Stimulated activated CD8-positive, alpha-beta memory T cell treated with anti-CD3 and anti-CD28 coated beads, Interleukin-4, amount 100 ng/mL, for 48 hours (primary cell): ENCODE results near the gene UTP25.

Experiments
- DNase-seq: peaks from one replicate; pipeline ENCODE4 v3.0.0-alpha.2; 2020

UTP25 gene

DNA sequence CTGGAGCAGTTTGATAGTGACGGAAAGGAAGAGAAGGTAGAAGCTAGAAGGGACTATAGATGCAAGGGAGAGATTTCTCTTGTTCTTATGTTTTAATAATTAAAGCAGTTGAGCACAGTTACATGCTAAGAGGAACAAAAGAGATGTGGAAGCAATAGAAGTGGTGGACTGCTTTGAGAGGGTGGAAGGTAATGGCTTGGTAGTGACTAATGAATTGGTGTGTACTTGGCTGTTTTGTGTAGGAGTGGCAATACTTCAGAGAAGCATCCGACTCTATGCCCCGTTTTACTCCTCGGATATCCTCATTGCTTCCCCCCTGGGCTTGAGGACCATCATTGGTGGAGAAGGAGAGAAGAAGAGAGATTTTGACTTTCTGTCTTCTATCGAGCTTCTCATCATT is 12.8 kb downstream of the UTP25 start:
- no peak for DNase-seq

DNA sequence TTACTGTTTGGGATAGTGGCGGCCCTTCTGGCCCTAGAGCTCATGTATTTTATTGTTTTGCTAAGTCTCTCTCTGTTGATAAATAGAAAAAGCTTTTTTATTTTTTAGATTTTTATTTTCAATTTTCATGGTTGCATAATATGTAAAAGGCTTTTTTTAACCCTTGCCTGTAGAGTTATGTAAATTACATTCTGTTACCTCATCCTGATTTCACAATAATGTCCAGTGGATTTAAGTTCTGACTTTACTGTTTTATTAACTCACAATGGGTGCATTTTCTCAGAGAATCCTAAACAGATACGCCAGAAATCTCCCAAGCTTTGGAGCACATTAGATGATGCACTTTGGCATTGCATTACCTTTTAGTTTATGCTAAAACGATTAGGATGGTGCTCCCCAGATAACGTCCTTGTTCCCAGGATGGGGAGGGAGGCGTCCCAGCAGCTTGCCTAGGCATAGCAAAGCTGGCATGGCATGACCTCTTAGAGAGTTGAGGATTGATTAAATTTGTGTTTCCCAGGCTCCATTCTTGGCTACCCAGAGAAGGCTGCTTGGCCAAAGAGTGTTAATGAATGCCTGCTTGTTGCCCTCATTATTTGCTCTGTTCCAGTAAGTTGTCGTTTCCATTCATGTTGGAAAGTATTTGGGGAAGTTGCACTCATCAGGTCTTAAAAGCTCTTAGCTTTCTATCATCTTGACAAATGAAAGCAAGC is 17.1 kb downstream of the UTP25 start:
- no peak for DNase-seq

DNA sequence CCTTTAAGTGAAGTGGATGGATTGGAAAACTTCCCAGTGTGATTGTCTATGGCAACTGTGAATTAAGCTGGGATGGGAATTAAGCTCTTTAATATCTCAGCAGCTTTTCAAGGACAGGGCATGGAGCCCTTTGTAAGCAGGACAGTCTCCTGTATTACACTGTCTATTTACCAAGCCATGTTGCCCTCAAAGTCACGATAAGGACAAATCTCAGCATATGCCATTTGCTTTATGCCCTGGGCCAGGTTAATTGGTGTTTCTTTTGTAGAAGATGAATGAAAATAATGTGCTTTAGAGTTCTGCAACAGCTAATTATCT is 17.6 kb downstream of the UTP25 start:
- DNase-seq: no peak

DNA sequence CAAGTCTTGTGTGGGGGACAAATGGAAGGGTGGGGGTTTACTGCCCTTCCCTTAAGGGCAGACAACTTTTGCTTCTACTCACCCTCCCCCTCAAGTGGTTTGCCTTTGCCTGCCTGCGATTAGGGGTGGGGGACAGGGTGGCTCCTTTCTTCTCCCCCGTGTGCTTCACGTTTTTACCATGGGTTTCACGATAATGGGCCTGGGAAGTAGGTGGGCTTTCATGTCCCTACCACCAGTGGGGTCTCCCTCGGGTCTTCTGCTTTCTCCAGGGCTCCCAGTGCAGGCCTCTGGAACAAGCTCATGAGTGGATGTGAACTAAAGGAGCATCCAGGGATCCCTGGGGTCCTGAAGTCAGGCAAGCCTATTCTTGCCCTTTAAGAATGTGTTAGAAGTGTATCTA is 21.6 kb downstream of the UTP25 start:
- DNase-seq: no peak

DNA sequence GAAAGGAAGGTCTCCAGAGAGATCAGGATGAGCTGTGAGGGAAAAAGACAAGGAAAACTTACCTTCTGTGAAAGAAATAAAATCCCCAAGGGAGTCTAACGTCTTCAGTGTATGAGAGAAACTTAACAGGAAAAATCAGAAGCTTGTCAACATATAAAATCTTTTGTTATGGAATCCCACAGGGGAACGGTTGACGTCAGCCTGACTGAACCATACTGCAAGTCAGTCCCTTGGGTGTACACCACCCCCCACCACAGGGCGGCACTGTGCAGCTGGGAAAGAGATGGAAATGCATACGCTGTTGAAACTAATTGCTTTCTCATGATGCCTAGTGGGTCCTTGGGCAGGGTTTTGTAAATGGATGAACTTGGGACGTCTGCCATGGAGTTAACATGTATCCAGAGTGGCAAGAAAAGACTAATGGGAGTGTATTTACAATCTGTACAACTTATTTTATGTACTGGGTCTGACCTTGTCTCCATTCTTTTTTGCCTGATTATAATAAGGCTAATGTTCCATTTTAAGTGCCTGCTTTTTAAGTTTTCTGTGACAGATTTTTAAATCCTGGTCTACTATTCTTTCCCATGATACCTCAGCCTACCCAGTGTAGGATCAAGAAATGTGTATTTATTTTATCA is 22.7 kb downstream of the UTP25 start:
- peak; percentile 65 for DNase-seq

DNA sequence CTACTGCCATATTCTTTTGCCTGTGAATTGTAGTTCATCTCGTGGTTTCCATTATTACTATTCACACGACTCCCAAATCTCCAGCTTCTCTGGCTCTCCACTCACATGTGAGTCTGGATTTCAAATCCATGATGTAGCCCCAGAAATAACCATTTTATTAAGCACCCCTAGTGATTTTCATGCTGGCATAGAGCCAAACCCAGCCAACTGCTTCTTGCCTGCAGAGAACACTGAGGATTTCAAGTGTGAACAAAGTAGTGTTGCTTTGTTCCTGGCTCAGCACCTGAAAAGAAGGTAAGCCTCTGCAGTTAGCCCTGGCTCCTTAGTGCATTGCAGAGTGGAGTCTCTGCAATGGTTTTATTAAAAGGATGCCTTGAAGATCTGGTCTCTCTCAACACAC is 25.9 kb downstream of the UTP25 start:
- no peak for DNase-seq

DNA sequence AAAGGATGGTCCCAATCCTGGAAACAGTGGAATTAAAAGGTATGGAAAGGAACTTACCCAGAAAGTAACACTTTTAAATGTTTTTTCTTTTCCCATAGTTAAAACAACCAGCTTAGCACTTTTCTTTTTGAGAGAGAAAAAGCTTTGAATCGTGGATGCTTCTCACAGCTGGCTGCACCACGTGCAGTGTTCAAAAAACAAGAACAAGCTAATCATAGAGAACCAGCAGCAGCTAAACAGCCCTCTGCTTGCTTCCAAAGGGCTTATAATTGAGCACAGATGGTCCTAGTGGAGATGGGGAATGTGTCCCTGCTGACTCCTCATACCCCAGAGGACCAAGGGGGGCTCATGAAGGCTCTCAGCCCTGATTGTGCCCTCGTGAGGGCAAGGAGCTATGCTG is 26.4 kb downstream of the UTP25 start:
- no peak for DNase-seq

DNA sequence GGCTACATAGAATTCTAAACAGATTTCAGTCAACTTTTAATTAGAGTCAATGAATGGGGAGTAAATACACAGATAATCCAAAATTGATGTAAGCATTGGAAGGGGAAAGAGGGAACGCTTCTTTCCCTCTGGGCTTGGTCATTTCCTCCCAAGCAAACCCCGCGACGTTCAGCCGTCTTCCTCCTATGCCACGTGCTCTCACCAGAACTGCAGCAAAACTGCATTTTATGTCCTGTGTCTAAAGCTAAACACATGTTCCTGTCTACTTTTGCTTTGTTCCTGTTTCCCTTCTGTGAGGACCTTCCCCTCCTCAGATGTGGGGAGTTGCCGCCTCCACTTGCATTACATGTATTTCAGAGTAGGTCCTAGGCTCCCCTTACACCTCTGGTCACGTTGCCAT is 27.2 kb downstream of the UTP25 start:
- DNase-seq: no peak

DNA sequence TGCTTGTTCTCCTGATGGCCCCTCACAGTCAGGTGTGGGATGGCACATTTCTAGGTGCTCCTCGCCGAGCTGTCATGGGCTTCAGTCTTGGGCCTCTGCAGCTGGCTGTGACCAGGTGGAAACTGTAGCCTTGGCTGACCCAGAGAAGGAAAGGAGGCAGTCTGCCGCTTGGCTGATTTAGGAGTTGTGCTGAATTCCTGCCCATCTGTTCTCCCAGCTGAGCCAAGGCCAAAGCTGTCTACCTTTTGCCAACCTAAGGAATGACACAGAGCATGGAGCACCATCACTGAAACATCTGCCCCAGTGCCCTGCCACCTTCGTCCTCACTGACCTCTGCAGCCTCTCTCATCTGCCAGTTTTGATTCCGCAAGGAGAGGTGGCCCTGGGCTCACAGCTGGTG is 27.9 kb downstream of the UTP25 start:
- no peak for DNase-seq

DNA sequence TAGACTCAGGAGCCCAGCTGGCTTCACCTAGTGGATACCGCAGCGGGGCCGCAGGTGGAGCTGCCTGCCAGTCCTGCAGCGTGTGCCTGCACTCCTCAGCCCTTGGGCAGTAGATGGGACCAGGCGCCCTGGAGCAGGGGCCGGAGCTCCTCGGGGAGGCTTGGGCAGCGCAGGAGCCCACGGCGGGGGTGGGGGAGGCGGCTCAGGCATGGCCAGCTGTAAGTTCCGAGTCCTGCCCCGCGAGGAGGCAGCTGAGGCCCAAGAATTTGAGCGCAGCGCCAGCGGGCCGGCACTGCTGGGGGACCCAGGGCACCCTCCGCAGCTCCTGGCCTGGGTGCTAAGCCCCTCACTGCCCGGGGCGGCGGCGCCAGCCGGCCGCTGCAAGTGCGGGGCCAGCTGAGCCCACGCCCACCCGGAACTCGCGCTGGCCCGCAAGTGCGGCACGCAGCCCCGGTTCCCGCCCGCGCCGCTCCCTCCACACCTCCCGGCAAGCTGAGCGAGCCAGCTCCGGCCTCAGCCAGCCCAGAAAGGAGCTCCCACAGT is 30.9 kb downstream of the UTP25 start:
- DNase-seq: no peak

DNA sequence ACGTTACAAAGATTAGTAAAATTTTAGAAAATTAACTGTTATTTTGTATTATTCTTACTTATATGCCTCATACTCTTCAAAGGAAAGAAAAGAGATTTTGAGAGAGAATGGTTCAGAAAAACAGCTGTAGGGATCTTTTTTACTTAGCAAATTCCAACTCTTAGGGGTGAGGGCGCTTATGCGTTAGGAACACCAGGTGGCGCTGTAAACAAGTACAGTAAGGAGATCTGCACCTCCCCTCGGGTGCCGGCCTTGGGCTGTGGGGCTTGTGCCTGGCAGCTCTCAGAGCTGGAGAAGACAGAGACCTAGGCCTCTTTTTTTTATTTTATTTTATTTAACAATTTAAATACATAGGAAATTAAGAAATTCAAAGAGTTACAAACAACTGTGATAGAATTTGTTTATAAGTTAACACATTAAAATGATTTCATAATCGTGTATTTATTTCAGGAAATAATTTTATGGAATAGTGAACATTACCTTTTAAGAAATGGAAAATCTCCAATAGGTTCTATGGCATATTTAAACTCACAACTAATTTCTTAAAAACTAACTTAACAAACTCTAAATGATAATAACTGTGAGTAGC is 32.6 kb downstream of the UTP25 start:
- peak; percentile 82 for DNase-seq

DNA sequence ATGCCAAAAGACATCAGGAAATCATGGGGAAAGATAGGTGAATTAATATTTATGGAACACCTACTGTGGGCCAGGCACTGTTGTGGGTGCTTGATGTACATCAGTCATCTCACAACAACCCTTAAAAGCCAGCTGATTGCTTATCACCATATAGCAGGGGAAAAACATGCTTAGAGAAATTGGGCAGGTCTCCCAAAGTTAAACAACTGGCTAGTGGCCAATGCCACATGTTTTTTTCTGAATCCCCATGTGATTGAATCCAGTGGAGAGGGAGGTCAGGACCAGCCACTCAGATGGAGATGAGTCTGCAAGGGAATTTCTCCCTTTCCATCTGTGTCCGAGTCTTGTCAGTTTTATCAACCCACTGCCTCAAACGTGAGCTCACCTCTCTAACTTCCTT is 33.5 kb downstream of the UTP25 start:
- no peak for DNase-seq

DNA sequence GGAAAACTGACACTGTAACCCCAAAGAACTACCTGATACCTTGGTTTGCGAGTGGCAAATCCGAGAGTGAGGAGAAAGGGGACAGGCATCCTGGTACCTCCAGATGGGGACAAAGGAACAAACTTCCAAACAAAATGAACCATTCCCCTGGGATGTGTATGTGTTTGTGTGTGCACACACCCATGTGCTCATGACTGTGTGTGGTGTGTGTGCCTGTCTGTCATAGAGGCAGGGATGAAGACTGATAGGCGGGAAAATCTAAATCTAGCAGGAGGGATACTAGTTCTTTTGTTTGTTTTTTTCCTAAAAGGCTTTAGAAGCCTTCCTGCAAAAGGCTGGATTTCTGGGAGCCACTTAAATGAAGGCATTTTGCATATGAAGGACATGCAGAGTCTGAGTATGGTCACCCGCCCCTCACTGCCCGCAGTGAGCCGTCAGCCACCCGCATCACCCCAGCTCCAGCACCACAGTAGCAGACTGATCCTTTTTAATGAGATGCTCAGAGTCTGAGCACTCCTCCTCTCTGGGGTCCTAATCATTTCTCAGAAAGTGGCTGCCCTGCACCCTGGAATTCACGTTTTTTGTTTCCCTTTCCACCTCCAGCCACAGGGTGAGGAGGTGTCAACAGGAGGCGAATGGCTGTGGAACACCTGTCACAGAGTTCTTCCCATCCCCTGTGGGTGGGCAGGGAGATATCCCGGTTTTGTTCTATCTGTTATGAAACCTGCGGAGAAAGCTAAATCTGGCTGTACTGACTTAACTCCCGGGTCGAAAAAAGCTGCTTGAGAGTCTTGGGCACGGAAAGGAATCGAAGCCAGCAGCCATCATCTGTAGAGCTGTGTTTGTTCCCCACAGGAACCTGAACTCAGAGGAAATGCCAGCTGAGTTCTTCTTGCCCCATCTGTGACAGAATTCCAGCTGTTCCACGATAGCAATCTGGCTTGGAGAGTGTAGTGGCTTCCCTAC is 34.9 kb downstream of the UTP25 start:
- no peak for DNase-seq

DNA sequence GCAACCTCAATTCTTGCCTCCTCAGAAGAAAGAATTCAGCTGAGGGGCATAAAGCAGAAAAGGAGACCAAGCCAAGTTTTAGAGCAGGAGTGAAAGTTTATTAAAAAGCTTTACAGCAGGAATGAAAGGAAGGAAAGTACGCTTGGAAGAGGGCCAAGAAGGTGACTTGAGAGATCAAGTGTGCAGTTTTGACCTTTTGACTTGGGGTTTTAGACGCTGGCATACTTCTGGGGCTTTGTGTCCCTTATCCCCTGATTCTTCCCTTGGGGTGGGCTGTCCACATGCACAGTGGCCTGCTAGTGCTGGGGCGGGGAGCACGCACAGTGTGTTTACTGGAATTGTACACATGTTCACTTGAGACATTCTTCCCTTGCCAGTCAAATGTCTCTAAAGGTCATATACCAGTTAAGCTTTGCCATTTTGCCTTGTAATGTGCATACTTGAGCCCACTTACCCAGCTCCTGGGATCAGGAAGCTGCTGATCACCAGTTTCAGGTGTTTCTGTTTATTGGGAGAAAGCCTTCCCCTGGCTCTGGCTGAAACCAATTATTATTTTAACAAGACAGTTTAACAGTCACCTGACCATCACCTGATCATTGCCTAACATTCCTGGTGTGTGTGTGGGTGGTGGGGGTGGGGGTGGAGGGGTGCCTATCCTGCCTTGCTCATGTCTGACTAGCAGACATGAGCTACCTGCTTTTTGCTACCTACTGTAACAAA is 36.2 kb downstream of the UTP25 start:
- DNase-seq: no peak

DNA sequence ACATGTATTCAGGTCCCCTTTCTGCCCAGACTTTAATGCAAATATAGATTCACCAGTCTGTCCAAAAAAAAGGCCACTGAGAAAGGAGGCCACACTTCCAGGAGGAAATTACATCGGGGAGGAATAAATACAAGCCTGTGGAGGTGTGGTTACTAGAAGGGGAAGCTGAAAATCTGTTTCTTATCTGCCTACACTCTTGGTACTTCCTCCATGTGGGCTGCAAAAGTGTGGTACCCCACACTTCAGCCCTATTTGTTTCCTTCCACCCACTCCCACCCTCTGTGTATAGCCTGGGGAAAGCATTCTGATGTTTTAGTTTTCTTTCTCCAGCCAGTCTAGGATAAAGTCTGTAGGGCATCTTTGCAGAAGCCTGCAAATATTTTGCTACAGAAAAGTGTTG is 38.4 kb downstream of the UTP25 start:
- DNase-seq: no peak

DNA sequence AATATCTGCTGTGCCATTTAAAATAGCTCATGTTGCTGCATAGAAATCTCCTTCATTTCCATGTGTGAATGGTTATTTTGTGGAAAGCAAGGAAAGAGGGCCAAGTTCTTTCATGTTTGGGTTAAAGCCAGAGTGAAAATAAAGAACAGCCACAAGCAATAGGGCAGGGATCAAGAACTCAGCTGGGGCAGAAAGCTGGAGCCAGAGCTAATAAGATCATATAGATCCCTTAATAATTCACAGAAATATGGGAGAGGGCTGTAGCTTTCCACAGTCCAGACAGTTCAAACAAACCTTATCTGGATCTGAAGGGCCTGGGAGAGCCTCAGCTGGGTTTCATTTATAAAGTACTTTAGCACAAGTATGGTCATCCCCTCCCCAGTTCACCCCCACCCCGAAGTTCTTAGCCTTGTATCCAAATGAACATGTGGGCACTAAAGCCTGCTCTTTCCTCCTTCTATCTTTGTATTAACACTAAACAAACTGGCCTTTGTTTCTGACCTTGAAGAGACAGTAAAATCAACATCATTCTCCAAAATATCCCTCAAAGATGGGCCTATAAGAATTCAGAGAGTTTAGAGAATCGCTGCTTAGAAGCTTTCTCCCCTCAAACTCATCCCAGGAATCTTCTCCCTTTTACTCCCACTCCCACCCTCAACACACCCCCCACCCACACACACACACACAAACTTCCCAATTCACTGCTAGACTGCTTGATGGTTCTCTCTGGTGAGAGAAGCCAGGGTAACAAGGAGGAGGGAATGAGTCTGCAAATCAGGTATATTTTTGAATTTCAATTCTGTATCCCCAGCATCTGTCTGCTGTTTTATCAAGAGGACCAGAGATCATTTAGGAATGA is 41.7 kb downstream of the UTP25 start:
- DNase-seq: no peak

DNA sequence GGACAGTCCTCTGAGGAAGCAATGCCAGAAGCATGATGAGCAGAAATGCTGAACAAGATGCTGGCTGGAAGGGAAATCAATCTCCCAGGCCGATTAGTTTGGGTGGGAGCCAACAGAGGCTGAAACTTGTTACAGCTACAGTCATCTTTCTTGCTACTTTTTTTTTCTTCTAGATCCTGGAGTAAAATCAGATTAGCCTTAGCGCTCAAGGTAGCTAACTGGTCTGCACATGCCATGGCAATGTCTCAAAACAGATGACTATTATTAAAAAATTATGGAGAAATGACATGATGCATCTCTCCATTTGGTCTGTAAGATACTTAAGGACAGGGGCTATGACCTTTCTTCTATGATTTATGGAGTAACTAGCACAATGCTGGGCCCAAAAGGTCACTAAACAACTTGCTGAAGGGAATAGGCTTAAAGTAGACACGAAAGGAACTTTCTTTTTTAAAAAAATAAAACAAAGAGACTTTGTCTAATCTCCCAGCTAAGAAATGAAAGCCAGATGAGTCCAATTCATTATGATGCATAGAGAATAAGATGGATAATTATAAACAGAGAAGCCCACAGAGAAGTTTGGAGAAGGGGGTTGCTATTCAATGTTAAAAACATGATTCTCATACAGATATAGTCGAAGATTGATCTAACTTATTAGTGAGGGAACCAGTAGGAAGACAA is 42.5 kb downstream of the UTP25 start:
- DNase-seq: no peak

DNA sequence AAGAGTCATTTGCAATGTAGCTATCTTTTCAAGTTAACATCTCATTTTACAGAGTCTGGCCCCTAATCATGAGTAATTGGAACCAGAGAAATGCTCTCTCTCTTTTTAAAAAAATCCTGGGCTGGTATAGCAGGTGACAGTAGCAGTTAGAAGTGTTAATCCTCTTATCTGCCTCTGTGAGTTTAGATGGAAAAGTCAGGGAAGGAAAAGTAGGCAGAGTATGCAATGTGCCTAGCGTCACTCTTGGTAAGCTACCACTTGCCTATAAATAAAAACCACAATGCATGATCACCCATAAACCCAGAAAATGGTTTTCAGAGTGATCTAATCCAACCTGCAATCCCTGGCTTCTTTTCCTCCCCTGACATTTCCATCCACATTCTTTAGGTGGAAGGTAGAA is 43.2 kb downstream of the UTP25 start:
- DNase-seq: no peak

DNA sequence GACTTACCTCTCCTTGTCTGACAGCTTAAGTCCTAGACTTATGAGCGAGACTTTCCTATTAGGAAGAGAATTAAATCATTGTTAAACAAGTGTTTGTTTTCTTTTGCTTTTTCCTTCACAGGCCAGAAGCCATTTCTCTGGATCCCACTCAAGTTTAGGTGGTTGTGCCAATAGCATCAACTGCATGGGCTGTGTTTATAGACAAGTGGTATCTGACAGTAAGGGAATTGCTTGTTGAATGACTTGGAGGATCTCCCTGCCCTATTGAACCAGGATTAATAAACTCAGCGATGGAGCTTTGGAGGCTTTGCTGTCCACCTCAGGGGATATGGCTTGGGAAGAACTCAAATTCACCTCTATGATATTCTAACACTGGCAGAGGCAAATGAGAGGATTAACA is 43.7 kb downstream of the UTP25 start:
- no peak for DNase-seq

DNA sequence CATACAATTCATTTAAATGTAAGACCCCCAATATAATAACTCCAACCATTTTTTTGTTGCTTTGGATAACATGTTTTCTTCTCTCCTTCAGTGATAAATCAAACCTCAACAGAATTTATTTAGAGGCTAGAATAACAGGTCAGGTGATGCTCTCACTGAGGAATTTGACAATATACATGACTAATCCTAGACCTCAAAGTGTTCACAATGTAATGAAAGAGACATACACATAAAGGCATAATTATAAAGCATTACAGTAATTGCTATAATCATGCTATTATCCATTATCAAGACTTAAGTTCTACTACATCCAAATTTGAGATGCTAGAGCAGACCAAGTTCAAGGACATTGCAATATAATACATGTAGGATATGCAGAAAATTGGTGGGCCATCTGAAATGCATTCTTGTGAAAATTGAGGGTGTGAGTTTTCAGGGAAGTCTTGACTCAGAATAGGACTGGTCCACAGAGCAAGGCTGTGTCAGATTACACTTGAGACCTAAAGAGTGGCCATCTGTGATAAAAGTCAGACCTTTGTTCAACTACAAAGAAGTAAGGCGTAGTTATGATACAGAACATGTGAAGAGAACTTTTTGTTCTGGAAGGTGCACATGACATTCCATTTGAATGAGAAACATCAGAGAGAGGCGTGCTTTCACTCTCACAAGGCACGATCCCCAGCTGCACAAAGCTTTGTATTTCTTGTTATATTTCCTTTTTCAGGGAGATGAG is 45.5 kb downstream of the UTP25 start:
- DNase-seq: no peak
